ENCODE measurements around the gene EID2. TPM values are rescaled to one million over a fixed set of nuclear protein-coding genes. Genes with fewer than 3 reads are reported as not detected.

EID2 gene, protein sequence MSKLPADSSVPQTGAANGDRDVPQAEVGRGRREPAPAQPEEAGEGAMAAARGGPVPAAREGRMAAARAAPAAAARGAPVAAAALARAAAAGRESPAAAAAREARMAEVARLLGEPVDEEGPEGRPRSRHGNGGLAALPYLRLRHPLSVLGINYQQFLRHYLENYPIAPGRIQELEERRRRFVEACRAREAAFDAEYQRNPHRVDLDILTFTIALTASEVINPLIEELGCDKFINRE
- total RNA-seq, result 9.4 and 12.3 TPM in 2 replicates

GRCh38 chr19:39539518-39540332, at the start of gene EID2:
Gene EID2 (minus strand): TSS chr19:39540161. CDS start chr19:39540079, 82 bp downstream.

GRCh38 chr19:39532233-39533002, 7.5 kb downstream of the EID2 start, which contains the start of gene EID2B:
Gene EID2B (minus strand): TSS chr19:39532852. CDS start chr19:39532802, 50 bp downstream.

GRCh38 chr19:39514840-39515550, 25.0 kb downstream of the EID2 start, which contains the start of gene SELENOV:
Gene SELENOV (plus strand): TSS chr19:39515139. CDS start chr19:39515213, 74 bp downstream.

GRCh38 chr19:39498798-39499642, 40.9 kb downstream of the EID2 start, which contains the start of gene DLL3:
Gene DLL3 (plus strand): TSS chr19:39498947. CDS start chr19:39498975, 28 bp downstream.

Other genes starting within 250 kb of the EID2 start
- not detected in 2 replicates for gene IFNL1, start 243.8 kb downstream of the EID2 start, total RNA-seq
- 0.62 and 0.78 TPM in 2 replicates for gene LRFN1, start 219.3 kb downstream of the EID2 start, total RNA-seq
- gene GMFG, start 204.1 kb downstream of the EID2 start, total RNA-seq, result 1.3 and 1.9 TPM in 2 replicates
- 60.0 and 68.8 TPM in 2 replicates for gene SAMD4B, start 197.7 kb downstream of the EID2 start, total RNA-seq
- gene PAF1, start 149.1 kb downstream of the EID2 start, total RNA-seq, result 30.0 and 43.1 TPM in 2 replicates
- 23.6 and 42.9 TPM in 2 replicates for gene MED29, start 148.8 kb downstream of the EID2 start, total RNA-seq
- 61.9 and 72.9 TPM in 2 replicates for gene ZFP36, start 133.3 kb downstream of the EID2 start, total RNA-seq
- gene PLEKHG2, start 127.5 kb downstream of the EID2 start, total RNA-seq, result 21.7 and 31.7 TPM in 2 replicates
- 979 and 1,035 TPM in 2 replicates for gene RPS16, start 104.2 kb downstream of the EID2 start, total RNA-seq
- gene SUPT5H, start 94.6 kb downstream of the EID2 start, total RNA-seq, result 75.4 and 89.8 TPM in 2 replicates
- 49.4 and 51.1 TPM in 2 replicates for gene TIMM50, start 59.3 kb downstream of the EID2 start, total RNA-seq
- gene DLL3, start 41.2 kb downstream of the EID2 start, total RNA-seq, result 0.50 and 0.68 TPM in 2 replicates
- gene SELENOV, start 25.0 kb downstream of the EID2 start, total RNA-seq, result not detected in 2 replicates
- 1.5 and 1.6 TPM in 2 replicates for gene EID2B, start 7.3 kb downstream of the EID2 start, total RNA-seq
- gene LGALS13, start 62.4 kb upstream of the EID2 start, total RNA-seq, result not detected in 2 replicates
- gene LGALS16, start 115.8 kb upstream of the EID2 start, total RNA-seq, result not detected in 2 replicates
- not detected in 2 replicates for gene LGALS14, start 164.3 kb upstream of the EID2 start, total RNA-seq
- gene CLC, start 197.9 kb upstream of the EID2 start, total RNA-seq, result not detected in 2 replicates
- not detected in 2 replicates for gene LEUTX, start 238.7 kb upstream of the EID2 start, total RNA-seq

Measured in cardiac ventricle fibroblast (primary cell).